ENCODE data around the gene TGM2. TPM values are rescaled to one million over a fixed set of nuclear protein-coding genes. Genes with fewer than 3 reads are reported as not detected.

The TGM2 gene
- total RNA-seq, 4 donors from 2014 or later: 3.7 to 6.2 (median 4.6) TPM

DNA sequence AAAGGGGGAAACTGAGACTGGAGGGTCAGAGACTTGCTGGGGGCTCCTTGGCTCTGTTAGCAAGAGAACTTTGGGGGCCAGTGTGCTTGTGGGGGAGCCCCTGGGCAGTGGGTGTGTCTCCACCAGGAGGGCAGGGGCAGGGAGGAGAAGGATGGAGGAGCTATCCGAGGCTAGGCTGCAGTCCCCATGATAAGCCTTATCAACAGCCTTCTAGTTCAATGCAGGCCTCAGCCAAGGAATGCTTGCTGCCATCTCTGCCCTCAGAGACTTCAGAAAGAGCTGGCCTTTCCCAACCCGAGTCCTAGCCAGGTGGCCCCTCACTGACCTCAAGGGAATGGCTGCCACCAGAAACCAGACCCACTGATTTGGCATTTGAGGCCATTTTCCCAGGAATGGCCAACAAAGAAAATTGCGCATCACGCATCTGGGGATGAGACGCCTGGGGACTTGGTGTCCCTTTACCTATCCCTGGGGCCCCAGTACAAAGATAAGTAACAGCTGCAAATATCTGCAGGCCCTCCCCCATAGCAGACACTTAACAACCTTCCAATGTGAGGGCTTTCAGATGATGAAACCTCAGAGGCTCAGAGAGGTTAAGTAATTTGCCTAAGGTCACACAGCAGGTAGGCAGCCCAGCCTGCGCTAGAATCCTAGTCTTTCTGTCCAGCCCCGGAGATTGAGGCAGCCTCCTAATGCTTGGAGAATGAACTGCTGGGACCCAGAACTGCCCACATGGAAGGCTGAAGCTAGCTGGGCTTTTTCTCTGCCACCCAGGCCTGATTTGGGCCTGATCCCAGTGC lies 4.9 kb downstream of the TGM2 start:
- no peak for DNase-seq (ENCODE audit: low spot score in 2 of 2)
- 94 to 95% methylated on average over 5 to 7 of the region's 7 CpGs for WGBS, 2 donors
- intact Hi-C loops (cut with DNase I; ENCODE audit: low total_unique reads): no loop called here
- TF ChIP-seq, protein P1, sequence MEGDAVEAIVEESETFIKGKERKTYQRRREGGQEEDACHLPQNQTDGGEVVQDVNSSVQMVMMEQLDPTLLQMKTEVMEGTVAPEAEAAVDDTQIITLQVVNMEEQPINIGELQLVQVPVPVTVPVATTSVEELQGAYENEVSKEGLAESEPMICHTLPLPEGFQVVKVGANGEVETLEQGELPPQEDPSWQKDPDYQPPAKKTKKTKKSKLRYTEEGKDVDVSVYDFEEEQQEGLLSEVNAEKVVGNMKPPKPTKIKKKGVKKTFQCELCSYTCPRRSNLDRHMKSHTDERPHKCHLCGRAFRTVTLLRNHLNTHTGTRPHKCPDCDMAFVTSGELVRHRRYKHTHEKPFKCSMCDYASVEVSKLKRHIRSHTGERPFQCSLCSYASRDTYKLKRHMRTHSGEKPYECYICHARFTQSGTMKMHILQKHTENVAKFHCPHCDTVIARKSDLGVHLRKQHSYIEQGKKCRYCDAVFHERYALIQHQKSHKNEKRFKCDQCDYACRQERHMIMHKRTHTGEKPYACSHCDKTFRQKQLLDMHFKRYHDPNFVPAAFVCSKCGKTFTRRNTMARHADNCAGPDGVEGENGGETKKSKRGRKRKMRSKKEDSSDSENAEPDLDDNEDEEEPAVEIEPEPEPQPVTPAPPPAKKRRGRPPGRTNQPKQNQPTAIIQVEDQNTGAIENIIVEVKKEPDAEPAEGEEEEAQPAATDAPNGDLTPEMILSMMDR (IDR thresholded peaks at IDR 0.05): no peak
- TF ChIP-seq POLR2A (IDR thresholded peaks at IDR 0.05): no peak
- H3K4me3 ChIP-seq (ENCODE audit: low read depth, poor library complexity, severe bottlenecking): no peak overlapping the region

DNA sequence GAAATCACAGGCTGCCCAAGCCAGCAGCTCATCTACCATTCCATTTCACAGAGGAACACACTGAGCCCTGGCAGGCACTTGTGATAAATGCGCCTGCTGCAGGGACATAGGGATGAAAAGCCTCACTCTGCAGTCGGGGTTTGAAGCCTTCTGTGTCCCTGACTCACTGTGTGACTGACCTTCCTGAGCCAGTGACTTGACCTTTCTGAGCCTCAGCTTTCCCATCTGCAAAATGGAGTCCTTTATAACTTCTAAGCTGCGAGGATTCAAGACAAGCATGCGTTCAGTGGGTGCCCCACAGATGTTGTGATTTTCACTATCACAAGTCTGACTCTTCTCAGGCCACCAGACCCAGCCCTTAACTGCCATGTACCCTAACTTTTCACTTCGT lies 5.5 kb downstream of the TGM2 start:
- no peak overlapping the region for H3K4me3 ChIP-seq (ENCODE audit: low read depth, poor library complexity, severe bottlenecking)
- no peak for DNase-seq (ENCODE audit: low spot score in 2 of 2)
- 91 to 96% methylated on average over 5 of the region's 5 CpGs for WGBS, 2 donors
- intact Hi-C loops (cut with DNase I; ENCODE audit: low total_unique reads): no loop called here
- TF ChIP-seq, protein P1 (IDR thresholded peaks at IDR 0.05): no peak
- TF ChIP-seq POLR2A (IDR thresholded peaks at IDR 0.05): no peak

DNA sequence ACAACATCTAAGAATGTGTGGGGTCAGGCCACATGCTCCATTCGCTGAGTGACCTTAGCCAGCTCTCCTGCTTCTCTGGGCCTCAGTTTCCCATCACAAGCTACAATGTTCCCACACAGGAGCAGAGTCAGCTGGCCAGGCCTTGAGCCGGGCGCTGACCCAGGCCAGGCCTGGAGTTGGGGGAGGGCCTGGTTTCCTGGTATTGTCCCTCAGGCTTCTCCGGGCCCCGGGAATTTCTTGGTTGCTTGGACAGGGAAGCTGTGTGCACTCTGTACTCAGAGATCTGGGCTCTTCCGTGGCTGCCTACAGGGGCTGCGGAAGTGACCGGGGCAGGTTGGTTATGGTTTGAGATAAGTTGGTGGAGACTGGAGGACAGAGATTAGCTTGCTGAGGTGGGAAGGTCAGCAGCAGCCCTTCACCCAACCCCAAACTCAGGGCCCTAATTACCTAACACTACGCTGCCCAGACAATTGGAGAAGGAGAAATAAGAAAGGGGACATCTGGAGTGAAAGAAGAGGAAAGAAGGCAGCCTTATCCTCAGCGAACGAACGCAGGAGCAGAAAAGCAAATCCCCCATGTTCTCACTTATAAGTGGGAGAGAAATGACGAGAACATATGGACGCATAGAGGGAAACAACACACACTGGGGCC lies 6.2 kb downstream of the TGM2 start:
- DNase-seq (ENCODE audit: low spot score in 2 of 2): no peak
- H3K4me3 ChIP-seq (ENCODE audit: low read depth, poor library complexity, severe bottlenecking): no peak overlapping the region
- TF ChIP-seq, protein P1 (IDR thresholded peaks at IDR 0.05): no peak
- no peak for TF ChIP-seq POLR2A (IDR thresholded peaks at IDR 0.05)
- intact Hi-C loops (cut with DNase I; ENCODE audit: low total_unique reads): no loop called here
- 82 to 87% methylated on average over 14 of the region's 14 CpGs for WGBS, 2 donors

DNA sequence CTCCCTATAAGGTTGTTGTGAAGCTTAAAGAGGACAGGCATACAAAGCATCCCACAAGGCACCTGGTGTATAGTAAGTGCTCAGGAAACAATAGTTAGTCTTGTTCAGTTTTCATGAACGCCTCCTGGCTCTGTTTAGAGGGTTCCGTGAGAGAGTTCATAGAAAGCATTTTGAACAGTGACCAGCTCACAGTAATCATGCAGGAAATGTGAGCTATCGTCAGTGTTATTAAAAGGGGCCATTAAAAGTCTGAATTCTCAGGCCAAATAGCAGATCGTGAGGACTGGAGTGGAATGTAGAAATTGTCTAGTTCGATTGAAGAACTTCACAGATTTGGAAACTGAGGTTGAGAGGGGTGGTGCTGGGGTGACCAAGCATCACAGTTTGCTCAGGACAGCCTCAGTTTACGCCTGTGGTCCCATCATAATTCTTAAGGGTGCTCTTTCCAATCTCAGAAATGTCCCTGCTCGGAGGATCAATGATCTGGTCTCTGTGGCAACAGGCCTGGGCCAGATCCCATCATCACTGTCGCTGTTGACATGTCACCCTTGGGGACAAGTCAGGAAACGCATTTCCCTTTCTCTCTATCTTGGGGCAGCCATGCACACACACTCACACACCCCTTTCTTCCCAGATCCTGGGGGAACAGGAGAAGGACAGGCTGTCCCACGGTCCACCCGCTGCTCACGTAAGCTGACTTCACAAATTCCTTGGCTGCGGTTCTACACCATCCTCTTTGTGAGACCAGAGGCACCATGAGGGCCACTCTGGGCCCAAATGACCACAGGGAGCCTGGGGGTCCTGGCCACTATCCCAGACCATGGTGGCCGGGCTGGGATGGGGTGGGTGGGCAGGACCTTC lies 7.2 kb downstream of the TGM2 start:
- intact Hi-C loops (cut with DNase I; ENCODE audit: low total_unique reads): no loop called here
- H3K4me3 ChIP-seq (ENCODE audit: low read depth, poor library complexity, severe bottlenecking): no peak overlapping the region
- WGBS, 2 donors: 78 to 82% methylated on average over 14 of the region's 14 CpGs
- DNase-seq (ENCODE audit: low spot score in 2 of 2): no peak
- TF ChIP-seq, protein P1 (IDR thresholded peaks at IDR 0.05): no peak
- TF ChIP-seq POLR2A (IDR thresholded peaks at IDR 0.05): no peak

DNA sequence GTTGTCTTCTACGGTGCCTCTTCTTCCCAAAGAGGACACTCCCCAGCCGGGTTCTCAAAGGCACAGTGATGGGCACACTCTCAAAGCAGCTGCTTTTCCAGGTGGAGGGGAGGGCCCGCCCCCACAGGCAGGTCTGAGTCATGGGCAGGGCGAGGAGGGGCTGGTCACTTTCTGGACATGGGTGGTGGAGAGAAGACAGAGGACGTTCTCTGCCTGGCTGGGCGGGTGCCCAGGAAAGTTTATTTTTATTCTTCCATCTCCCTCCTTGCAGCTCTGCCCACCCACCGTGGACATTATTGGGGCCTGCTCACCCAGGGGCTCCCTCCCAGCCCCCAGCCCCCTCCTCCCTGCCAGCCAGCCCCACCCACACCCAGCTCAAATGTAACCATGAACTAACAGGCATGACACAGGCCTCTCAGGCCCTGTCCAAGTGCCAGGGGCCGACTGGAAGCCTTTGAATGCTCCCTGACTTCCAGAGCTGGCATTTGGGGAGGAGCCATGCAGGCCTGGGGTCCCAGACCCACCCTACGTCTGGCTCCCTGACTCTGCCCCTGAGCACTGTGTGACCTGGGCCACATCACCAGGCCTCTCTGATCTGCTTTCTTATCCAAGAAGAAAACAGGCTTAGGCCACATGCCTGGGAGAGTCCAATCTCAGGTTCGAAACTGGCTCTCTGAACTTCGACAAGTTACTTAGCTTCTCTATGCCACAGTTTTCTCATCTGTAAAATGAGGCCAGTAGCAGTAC lies 8.0 kb downstream of the TGM2 start:
- no peak overlapping the region for H3K4me3 ChIP-seq (ENCODE audit: low read depth, poor library complexity, severe bottlenecking)
- no peak for DNase-seq (ENCODE audit: low spot score in 2 of 2)
- intact Hi-C loops (cut with DNase I; ENCODE audit: low total_unique reads): no loop called here
- TF ChIP-seq, protein P1 (IDR thresholded peaks at IDR 0.05): no peak
- TF ChIP-seq POLR2A (IDR thresholded peaks at IDR 0.05): no peak
- WGBS, 2 donors: 62 to 71% methylated on average over 11 of the region's 11 CpGs
